GM12864 (cell line): ENCODE measurements around the gene TRIB2.

Experiments used
- DNase-seq: peaks from one replicate; pipeline ENCODE4 v3.0.0-alpha.2; 2011; ENCODE audit warnings: low read depth
- H3K4me3 ChIP-seq: 2 replicates; pipeline ENCODE4 v1.5.1; 2011; ENCODE audit warnings: mild to moderate bottlenecking, low read depth, low read length, control low read depth
- CTCF ChIP-seq: IDR thresholded peaks from 2 replicates; pipeline ENCODE4 v1.5.1; 2011; ENCODE audit warnings: low read depth, mild to moderate bottlenecking, moderate library complexity, low read length, control low read depth, inconsistent platforms; ENCODE audit errors: missing control alignments

The TRIB2 gene

GRCh38 chr2:12739721-12740254, 23.1 kb downstream of the TRIB2 start:
- H3K4me3 ChIP-seq = no peak overlapping the region
- no peak for DNase-seq
- no peak for TF ChIP-seq CTCF

GRCh38 chr2:12741380-12741779, 24.6 kb downstream of the TRIB2 start:
- no peak for DNase-seq
- TF ChIP-seq CTCF = no peak

GRCh38 chr2:12742891-12743290, 26.2 kb downstream of the TRIB2 start:
- DNase-seq = no peak
- H3K4me3 ChIP-seq = no peak overlapping the region
- no peak for TF ChIP-seq CTCF

More at GRCh38 chr2:12741380-12741779, 24.6 kb downstream of the TRIB2 start:
- H3K4me3 ChIP-seq = no peak overlapping the region

- TF ChIP-seq CTCF = no peak
- no peak for DNase-seq
- no peak overlapping the region for H3K4me3 ChIP-seq
Observed at GRCh38 chr2:12750166-12750905, 33.6 kb downstream of the TRIB2 start.

- TF ChIP-seq CTCF = no peak
- DNase-seq = no peak
- no peak overlapping the region for H3K4me3 ChIP-seq
Observed at GRCh38 chr2:12754643-12755042, 37.9 kb downstream of the TRIB2 start.

- no peak for TF ChIP-seq CTCF
- no peak overlapping the region for H3K4me3 ChIP-seq
- DNase-seq = no peak
Observed at GRCh38 chr2:12755384-12755783, 38.6 kb downstream of the TRIB2 start.

- no peak for TF ChIP-seq CTCF
- no peak for DNase-seq
- no peak overlapping the region for H3K4me3 ChIP-seq
Observed at GRCh38 chr2:12759248-12759647, 42.5 kb downstream of the TRIB2 start.
